Epithelial cell of proximal tubule (primary cell): ENCODE measurements around the gene CFHR5. TPM values are rescaled to one million over a fixed set of nuclear protein-coding genes. Genes with fewer than 3 reads are reported as not detected.
"Not testable (repeated sequence)": the region's sequence is repeated elsewhere in the genome, so short reads cannot be mapped to it uniquely, and the experiment has no call there.

Experiments
- DNase-seq: peaks from one replicate; pipeline ENCODE4 v3.0.0-alpha.2; 2011; ENCODE audit warnings: low read depth
- H3K4me3 ChIP-seq: 2 replicates; pipeline ENCODE4 v1.5.1; 2011; ENCODE audit warnings: low read depth, mild to moderate bottlenecking, low read length
- CTCF ChIP-seq: conservative IDR thresholded peaks from 2 replicates; pipeline ENCODE4 v1.5.1; 2012; ENCODE audit warnings: low read depth, mild to moderate bottlenecking, low read length
- total RNA-seq: library from RNA; depleted of rRNA; stranded (reverse); fragments of >200 nt; gene quantifications from 2 replicates; pipeline ENCODE4 v1.2.3, GENCODE V29; 2015

Gene CFHR5
- total RNA-seq, 1 donor from 2014 or later = not detected

- no peak overlapping the region for H3K4me3 ChIP-seq
- TF ChIP-seq CTCF = no peak
- DNase-seq = no peak
Measured at GRCh38 chr1:196960854-196961253, 16.5 kb upstream of the CFHR5 start.

DNA sequence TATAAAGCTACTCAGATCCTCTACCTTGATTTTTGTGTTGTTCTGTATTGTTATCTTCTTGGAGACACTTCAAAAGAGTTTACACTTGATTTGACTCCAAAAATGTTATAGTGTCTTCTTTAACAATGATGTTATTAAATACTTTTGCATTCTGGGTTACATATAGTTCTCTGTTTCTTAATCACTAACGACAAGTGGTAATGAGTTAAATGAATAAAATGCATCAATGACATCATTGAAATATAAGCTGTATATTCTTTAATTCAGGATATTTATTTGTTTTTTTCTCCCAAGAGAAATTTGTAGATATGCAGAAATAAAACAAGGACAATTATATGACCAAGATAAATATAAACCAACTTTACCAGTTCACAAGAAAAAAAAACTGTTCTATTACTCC, 7.2 kb upstream of the CFHR5 start:
- no peak for DNase-seq
- H3K4me3 ChIP-seq = no peak overlapping the region
- TF ChIP-seq CTCF = no peak

DNA sequence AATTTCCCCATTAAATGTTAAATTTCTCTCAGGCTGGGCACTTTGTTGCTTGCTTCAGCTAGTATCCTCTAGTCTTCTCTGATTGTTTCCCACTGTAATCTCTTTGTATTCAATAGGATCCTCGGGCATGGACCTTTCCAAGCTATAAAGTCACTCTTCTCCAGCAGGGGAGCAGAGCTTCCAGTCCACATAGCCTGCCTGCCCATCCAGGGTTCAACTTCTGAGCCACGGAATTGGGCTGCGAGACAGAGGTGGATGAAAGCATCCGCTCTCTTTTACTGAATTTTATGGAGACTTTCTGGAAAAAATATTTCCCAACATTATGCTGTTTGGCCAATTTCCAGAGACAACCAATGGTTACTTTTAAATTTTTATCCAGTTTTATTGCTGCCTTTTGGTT, 1.1 kb upstream of the CFHR5 start:
- no peak overlapping the region for H3K4me3 ChIP-seq
- no peak for DNase-seq
- TF ChIP-seq CTCF = no peak

GRCh38 chr1:196980859-196981258, 3.5 kb downstream of the CFHR5 start:
- DNase-seq = no peak
- H3K4me3 ChIP-seq = no peak overlapping the region
- TF ChIP-seq CTCF = no peak

GRCh38 chr1:196982247-196982646, 4.9 kb downstream of the CFHR5 start:
- not testable (repeated sequence) for H3K4me3 ChIP-seq, DNase-seq

GRCh38 chr1:196991919-196992651, 14.7 kb downstream of the CFHR5 start:
- not testable (repeated sequence) for H3K4me3 ChIP-seq, DNase-seq

DNA sequence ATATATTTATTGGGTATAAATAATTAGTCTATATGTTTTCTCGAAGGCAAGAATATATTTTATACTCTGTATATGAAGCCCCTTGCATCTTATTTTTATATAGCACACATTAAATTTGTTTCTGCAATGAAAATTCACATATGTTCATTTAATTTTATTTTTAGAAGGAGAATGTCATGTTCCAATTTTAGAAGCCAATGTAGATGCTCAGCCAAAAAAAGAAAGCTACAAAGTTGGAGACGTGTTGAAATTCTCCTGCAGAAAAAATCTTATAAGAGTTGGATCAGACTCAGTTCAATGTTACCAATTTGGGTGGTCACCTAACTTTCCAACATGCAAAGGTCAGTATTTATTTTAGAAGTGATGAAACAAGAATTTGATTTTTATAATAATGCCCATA, 16.6 kb downstream of the CFHR5 start:
- TF ChIP-seq CTCF = no peak
- no peak overlapping the region for H3K4me3 ChIP-seq
- no peak for DNase-seq

- no peak for TF ChIP-seq CTCF
- DNase-seq = no peak
- H3K4me3 ChIP-seq = no peak overlapping the region
Measured at GRCh38 chr1:196997423-196997822, 20.1 kb downstream of the CFHR5 start.
